Fibroblast of skin of left biceps (primary cell): ENCODE measurements around the gene NIFK.
"Not testable (repeated sequence)": the region's sequence is repeated elsewhere in the genome, so short reads cannot be mapped to it uniquely, and the experiment has no call there.

ENCODE experiments used
- DNase-seq, 2 experiments: peaks; one replicate each; pipeline ENCODE4 v3.0.0-alpha.2; 2013; ENCODE audit warnings: low read depth in 2 of 2

The NIFK gene

DNA sequence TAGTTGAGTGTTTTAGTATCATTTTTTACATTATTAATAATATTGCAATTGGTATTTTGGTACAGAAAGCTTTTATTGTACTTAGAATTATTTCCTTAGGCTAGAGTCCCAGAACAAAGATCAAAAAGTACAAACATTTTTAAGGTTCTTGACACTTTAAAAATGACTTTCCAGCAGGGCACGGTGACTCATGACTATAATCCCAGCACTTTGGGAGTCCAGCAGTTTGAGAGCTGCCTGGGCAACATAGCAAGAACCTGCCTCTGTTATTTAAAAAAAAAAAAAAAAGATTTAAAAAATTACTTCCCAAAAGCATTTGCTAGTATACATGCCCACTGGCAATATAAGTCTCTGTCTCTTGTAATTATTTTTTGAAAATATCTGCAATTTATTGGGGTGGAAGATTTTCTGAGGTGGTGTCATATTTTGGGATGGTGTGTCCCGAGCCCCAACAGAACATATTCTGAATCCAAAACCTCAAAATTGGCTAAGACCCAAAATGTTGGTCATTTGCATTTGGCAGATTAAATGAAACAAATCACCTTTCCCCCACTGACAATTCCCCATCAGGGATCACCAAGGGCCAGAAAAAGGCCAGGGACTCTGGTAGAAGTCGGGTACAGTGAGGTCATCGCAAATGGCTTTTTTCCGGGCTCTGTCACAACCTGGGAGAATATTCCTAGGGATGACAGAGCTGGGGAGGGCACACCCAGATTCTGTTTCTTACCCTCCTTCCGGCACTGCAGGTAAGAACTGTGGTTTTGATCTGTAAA, 42.1 kb downstream of the NIFK start:
- DNase-seq = no peak

DNA sequence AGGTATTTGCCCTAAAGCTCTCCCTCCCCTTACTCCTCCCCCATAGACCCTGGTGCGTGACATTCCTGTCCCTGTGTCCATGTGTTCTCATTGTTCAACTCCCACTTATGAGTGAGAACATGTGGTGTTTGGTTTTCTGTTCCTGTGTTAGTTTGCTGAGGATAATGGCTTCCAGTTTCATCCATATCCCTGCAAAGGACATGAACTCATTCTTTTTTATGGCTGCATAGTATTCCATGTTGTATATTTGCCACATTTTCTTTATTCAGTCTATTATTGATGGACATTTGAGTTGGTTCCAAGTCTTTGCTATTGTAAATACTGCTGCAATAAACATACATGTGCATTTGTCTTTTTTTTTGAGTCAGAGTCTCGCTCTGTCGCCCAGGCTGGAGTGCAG, 46.1 kb downstream of the NIFK start:
- DNase-seq = not testable (repeated sequence)

DNA sequence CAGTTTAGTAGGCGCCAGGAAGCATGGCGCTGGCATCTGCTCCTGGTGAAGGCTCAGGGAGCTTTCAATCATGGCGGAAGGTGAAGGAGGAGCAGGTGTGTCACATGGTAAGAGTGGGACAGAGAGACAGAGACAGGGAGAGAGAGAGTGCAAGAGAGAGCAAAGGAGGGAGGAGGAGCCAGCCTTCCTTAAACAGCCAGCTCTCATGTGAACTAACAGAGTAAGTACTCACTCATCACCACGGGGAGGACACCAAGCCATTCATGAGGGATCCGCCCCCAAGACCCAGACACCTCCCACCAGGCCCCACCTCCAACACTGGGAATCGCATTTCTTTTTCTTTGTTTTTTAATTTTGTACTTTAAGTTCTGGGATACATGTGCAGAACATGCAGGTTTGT, 46.6 kb downstream of the NIFK start:
- DNase-seq = no peak

DNA sequence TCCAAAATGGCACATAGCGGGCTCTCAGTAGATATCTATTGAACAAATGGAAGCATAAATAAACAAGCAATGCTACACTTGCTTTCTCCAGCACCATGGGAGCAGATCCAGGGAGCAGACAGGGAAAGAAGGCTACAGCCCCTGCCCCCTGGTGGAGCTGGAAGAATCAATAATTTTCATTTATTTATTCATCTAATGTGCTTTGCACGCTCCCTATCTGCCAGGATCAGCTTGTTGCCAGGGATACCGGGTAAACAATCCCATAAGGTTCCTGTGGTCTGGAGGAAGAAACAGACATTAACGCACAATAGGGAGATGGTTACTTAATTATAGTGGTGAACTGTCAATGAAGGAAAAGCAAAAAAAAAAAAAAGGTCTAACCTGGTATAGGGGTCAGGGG, 47.3 kb downstream of the NIFK start:
- peak; percentile 19 to 21 for DNase-seq

DNA sequence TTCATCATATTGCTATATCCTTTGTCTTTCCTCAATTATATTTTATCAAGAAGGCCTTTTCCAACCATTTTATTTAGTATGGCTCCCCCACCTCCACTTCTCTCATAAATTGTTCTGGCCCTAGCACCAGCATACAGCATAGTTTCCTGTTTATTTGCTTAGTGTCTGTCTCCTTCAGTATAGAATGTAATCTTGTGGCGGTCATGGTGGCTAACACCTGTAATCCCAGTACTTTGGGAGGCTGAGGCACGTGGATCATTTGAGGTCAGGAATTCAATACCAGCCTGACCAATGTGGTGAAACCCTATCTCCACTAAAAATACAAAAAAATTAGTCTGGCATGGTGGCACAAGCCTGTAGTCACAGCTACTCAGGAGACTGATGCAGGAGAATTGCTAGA, 47.9 kb downstream of the NIFK start:
- no peak for DNase-seq

DNA sequence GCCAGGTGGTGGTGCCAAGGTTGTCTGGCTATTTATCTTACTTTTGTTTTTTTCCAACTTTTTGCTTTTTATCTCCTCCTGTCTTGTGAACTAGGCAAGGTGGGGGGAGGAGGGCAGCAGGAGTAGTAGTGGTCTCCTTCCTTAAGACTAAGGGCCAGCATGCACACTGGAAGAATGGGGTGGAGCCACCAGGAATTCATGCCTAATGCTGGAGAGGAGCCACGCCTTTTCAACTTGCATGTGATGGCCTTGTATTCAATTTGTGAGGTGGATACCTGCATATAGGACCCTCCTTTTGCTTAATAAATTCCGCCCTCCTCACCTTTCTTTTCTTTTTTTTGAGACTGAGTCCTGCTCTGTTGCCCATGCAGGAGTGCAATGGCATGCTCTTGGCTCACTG, 49.8 kb downstream of the NIFK start:
- DNase-seq = no peak

DNA sequence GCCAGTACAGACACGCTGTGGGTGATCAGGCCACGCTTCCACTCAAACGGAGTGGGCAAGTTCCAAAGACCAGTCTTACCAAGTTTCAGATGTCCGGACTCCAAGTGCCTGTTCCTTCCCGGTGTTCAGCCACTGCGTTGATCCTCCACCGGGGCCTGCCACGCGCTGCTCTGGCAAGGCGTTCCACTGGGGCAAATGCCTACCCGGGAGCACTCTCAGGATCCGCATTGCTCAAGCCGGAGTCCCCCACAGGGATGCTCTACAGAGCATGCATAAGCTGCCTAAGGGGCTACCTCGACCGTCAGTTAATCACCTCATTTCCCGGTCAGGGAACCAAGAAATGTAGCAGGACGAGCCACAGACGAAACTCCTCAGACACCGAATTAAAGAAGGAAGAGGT, 50.5 kb downstream of the NIFK start:
- DNase-seq = no peak

DNA sequence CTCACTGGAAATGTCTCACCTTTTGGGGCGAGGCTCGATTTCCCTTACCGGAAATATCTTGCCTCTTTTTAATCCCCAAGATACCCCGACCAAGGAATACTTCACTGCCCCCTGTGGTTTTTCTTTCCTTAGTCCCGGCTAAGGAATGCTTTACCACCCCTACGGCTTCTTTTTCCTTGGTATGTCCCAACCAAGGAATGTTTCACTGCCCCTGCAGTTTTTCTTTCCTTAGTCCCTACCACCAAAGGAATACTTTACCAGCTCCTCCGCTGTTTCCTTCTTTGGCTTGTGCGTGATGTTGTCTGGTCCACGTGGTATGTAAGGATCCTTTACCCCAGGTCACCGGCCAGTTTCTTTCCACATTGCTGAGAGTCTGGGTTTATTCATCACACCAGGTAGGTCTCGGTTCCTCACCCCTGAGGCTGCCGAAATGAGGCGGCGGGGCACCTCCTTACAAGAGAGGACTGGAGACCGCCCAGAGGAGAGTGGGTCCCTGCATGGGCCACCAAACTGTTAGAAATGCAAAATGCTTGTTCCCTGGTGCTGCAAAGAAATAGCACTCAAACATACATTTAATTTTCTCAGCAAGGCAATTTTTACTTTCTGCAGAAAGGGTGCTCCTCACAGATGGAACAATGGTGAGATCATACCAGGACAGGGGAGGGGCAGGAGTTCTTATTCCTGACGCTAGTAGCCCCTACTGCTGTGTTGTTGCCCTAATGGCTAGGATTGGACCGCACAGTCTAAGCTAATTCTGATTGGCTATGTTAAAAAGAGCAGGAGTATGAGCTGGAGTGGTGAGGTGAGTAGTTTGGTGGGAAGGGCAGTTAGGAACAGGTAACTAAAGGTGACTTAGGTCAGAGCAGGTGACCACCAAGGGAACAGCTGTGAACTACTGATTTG, 54.0 kb downstream of the NIFK start:
- no peak for DNase-seq

DNA sequence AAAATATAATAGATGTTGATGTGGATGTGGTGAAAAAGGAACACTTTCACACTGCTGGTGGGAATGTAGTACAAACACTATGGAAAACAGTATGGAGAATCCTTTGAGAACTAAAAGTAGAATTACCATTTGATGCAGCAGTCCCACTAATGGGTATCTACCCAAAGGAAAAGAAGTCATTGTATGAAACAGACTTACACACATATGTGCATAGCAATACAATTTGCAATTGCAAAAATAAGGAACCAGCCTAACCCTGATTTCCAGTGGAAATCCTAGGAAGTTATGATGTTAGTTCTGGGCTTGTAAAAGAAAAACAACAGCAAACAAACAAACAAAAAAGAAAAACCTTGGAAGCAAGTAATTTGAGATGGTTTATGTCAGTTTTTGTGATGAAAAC, 58.8 kb downstream of the NIFK start:
- no peak for DNase-seq
